Measurements from ENCODE around the gene TSTD1.

DNA sequence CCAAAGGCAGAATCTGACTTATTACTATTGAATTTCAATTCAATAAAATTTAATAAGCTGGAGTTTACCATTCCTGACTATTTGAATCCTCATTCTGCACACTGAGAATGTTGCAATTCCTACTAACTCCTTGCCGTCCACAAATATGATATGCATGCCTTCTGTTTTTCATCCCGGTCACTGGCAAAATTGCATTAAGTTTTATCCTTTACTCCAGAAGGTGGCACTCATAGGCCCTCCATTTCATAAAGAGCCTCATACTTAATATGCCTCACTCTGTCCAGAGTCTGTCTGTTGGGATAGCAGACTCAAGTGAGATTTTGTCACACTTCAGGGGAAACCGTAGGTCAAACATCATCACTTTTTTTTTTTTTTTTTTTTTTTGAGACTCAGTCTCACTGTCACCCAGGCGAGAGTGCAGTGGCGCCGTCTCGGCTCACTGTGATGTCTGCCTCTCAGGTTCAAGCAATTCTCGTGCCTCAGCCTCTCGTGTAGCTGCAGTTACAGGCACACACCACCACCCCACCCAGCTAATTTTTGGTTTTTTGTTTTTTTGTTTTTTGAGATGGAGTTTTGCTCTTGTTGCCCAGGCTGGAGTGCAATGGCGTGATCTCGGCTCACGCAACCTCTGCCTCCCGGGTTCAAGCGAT is 45.1 kb downstream of the TSTD1 start:
- TF ChIP-seq, protein P1, sequence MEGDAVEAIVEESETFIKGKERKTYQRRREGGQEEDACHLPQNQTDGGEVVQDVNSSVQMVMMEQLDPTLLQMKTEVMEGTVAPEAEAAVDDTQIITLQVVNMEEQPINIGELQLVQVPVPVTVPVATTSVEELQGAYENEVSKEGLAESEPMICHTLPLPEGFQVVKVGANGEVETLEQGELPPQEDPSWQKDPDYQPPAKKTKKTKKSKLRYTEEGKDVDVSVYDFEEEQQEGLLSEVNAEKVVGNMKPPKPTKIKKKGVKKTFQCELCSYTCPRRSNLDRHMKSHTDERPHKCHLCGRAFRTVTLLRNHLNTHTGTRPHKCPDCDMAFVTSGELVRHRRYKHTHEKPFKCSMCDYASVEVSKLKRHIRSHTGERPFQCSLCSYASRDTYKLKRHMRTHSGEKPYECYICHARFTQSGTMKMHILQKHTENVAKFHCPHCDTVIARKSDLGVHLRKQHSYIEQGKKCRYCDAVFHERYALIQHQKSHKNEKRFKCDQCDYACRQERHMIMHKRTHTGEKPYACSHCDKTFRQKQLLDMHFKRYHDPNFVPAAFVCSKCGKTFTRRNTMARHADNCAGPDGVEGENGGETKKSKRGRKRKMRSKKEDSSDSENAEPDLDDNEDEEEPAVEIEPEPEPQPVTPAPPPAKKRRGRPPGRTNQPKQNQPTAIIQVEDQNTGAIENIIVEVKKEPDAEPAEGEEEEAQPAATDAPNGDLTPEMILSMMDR (IDR thresholded peaks at IDR 0.05): no peak
- TF ChIP-seq POLR2A (IDR thresholded peaks at IDR 0.05) (no peak), POLR2AphosphoS5 (IDR thresholded peaks at IDR 0.05) (no peak), EP300 (IDR thresholded peaks at IDR 0.05) (no peak)
